K562 (cell line): ENCODE measurements around the gene DYNC2I2. TPM values are rescaled to one million over a fixed set of nuclear protein-coding genes. Genes with fewer than 3 reads are reported as not detected.
A peak's percentile ranks its signal among the peaks of the same experiment; 100 is the strongest.

Experiments used
- BACH1 ChIP-seq: fragments of 200-800 bp; sonication (Bioruptor generic); IDR thresholded peaks from 2 replicates; pipeline ENCODE4 v1.6.1; 2016; ENCODE audit warnings: missing genetic modification characterization, missing compliant biosample characterization
- GABPB2 ChIP-seq: fragments of 250-450 bp; sonication (Bioruptor Pico); conservative IDR thresholded peaks from 2 replicates; pipeline ENCODE4 v1.5.1; 2021; ENCODE audit warnings: mild to moderate bottlenecking
- ILK ChIP-seq: fragments of 450-650 bp; IDR thresholded peaks from 2 replicates; pipeline ENCODE4 v1.6.1; 2016; ENCODE audit warnings: missing genetic modification characterization, low read depth, mild to moderate bottlenecking, missing compliant biosample characterization, moderate library complexity, borderline replicate concordance
- PML ChIP-seq: IDR thresholded peaks from 2 replicates; pipeline ENCODE4 v1.6.1; 2012; ENCODE audit warnings: low read length, inconsistent platforms
- POLR3A ChIP-seq: IDR thresholded peaks from 2 replicates; pipeline ENCODE4 v1.6.1; 2011; ENCODE audit warnings: borderline replicate concordance, mild to moderate bottlenecking, moderate library complexity; ENCODE audit not compliant: insufficient read length, insufficient read depth; ENCODE audit errors: extremely low read depth
- SP1 ChIP-seq: sonication (generic); formaldehyde crosslinking; IDR thresholded peaks from 2 replicates; pipeline ENCODE4 v1.8.1; 2022; ENCODE audit warnings: mild to moderate bottlenecking, missing genetic modification reagents
- TRIM28 ChIP-seq: fragments of 450-650 bp; IDR thresholded peaks from 2 replicates; pipeline ENCODE4 v1.6.1; 2017
- XRCC4 ChIP-seq: IDR thresholded peaks from one replicate; pipeline ENCODE4 v1.6.1; 2011; ENCODE audit not compliant: insufficient read depth, insufficient read length; ENCODE audit errors: extremely low read depth
- ZBED1 ChIP-seq: IDR thresholded peaks from 2 replicates; pipeline ENCODE4 v1.6.1; 2014
- ZNF699 ChIP-seq: fragments of 250-450 bp; sonication (Bioruptor Pico); IDR thresholded peaks from 2 replicates; pipeline ENCODE4 v1.8.0; 2021; ENCODE audit warnings: mild to moderate bottlenecking, moderate library complexity; ENCODE audit not compliant: insufficient replicate concordance
- polyA plus RNA-seq, 8 experiments: library from polyadenylated mRNA; depleted of rRNA in 4 of 8; stranded (reverse) in 5 of 8; unstranded in 3 of 8; fragments of >200 nt; fragmentation: Nextera tagmentation in 2 of 8; fragmentation: Illumina TruSeq in 1 of 8; extraction: Ambion mirVana in 2 of 8; extraction: Trizol in 1 of 8; gene quantifications; 2 replicates each; pipeline versions ENCODE4 v1.2.1 to v1.2.3, GENCODE V29; 2011 to 2014; ENCODE audit warnings: inconsistent platforms in 1 of 8, missing spikeins in 1 of 8
- total RNA-seq, 7 experiments: library from RNA; depleted of rRNA in 6 of 7; stranded (reverse); fragments of >200 nt in 6 of 7; fragmentation: Illumina TruSeq in 2 of 7; extraction: Trizol in 2 of 7; gene quantifications; 2 replicates each; pipeline versions ENCODE4 v1.2.1 to v1.2.3, GENCODE V29; 2011 to 2021; ENCODE audit warnings: low replicate concordance in 1 of 7
- TF ChIP-seq, protein P1 (sequence below): fragments of 150-350 bp; IDR thresholded peaks from 2 replicates; pipeline ENCODE4 v1.6.1; 2014; ENCODE audit warnings: low read depth, mild to moderate bottlenecking, low read length, borderline replicate concordance
- TF ChIP-seq, protein P2 (sequence below): sonication (generic); formaldehyde crosslinking; IDR thresholded peaks from 2 replicates; pipeline ENCODE4 v1.8.1; 2022; ENCODE audit warnings: missing genetic modification reagents
- TF ChIP-seq, protein P3 (sequence below): fragments of 450-650 bp; IDR thresholded peaks from 2 replicates; pipeline ENCODE4 v1.6.1; 2016; ENCODE audit warnings: missing biosample characterization, missing genetic modification characterization
- TF ChIP-seq, protein P4 (sequence below), 2 experiments: IDR thresholded peaks; 2 replicates each; pipeline ENCODE4 v1.6.1; 2012; ENCODE audit warnings: improper control_type of control experiment in 2 of 2, low read depth in 2 of 2, low read length in 2 of 2, borderline replicate concordance in 1 of 2
- TF ChIP-seq, protein P5 (sequence below): fragments of 450-650 bp; IDR thresholded peaks from 2 replicates; pipeline ENCODE4 v1.6.1; 2016

DYNC2I2 gene
- total and polyA plus RNA-seq, 9 of the 15 experiments (the other 6 are each of a cell fraction or from before 2014, with no cell fraction given) = 1.5 to 249 (median 70.0) TPM

DNA sequence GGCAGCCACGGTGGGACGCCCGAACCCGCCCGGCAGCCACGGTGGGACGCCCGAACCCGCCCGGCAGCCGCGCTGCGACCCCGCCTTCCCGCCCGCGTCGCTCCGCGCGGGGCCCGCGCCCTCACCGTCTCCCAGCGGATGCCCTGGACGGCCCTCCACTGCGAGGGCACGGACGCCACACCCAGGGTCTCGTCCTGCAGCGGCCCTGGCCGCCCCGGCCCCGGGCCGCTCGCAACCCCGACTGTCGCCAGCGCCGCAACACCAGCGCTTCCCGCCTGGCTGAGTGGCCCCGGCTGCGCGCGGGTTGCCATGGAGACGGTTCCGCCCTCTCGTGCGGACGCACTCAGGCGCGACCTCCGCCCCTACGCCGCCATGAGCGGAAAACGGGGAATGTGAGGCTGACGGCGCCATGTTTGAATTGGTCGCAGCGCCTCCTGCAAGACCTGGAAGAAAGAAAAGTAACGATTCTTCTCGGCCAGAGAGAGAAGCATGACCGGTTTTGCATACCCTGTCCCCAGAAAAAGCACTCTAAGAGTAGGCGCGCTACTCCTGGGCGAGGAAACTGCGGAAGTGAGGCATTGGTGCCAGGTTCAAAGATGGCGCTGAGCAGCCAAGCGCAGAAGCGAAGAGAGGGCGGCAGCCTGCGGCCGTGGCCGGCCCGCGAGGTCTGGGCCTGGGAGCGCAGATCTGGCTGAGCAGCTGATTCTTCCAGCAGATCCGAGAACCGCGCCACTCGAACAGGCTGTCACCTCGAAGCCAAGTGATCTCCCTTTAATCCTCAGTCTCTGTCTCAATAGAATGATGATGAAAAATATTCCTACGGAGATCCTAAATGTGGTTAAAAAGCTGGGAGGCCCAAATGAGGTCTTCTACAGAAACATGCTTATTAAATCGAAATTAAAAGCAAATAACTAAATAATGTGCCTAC, at the start of gene DYNC2I2 (continued):
- no peak for TF ChIP-seq XRCC4
- TF ChIP-seq SP1 = peak; percentile 98
- no peak for TF ChIP-seq GABPB2 (CRISPR knock-in tag)
- TF ChIP-seq ZBED1 = peak; percentile 78
- TF ChIP-seq, protein P1, sequence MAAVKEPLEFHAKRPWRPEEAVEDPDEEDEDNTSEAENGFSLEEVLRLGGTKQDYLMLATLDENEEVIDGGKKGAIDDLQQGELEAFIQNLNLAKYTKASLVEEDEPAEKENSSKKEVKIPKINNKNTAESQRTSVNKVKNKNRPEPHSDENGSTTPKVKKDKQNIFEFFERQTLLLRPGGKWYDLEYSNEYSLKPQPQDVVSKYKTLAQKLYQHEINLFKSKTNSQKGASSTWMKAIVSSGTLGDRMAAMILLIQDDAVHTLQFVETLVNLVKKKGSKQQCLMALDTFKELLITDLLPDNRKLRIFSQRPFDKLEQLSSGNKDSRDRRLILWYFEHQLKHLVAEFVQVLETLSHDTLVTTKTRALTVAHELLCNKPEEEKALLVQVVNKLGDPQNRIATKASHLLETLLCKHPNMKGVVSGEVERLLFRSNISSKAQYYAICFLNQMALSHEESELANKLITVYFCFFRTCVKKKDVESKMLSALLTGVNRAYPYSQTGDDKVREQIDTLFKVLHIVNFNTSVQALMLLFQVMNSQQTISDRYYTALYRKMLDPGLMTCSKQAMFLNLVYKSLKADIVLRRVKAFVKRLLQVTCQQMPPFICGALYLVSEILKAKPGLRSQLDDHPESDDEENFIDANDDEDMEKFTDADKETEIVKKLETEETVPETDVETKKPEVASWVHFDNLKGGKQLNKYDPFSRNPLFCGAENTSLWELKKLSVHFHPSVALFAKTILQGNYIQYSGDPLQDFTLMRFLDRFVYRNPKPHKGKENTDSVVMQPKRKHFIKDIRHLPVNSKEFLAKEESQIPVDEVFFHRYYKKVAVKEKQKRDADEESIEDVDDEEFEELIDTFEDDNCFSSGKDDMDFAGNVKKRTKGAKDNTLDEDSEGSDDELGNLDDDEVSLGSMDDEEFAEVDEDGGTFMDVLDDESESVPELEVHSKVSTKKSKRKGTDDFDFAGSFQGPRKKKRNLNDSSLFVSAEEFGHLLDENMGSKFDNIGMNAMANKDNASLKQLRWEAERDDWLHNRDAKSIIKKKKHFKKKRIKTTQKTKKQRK = no peak
- TF ChIP-seq PML = peak; percentile 74
- TF ChIP-seq, protein P2, sequence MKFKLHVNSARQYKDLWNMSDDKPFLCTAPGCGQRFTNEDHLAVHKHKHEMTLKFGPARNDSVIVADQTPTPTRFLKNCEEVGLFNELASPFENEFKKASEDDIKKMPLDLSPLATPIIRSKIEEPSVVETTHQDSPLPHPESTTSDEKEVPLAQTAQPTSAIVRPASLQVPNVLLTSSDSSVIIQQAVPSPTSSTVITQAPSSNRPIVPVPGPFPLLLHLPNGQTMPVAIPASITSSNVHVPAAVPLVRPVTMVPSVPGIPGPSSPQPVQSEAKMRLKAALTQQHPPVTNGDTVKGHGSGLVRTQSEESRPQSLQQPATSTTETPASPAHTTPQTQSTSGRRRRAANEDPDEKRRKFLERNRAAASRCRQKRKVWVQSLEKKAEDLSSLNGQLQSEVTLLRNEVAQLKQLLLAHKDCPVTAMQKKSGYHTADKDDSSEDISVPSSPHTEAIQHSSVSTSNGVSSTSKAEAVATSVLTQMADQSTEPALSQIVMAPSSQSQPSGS (CRISPR knock-in tag) = no peak
- no peak; the same call in 1 of the 2 replicates for TF ChIP-seq TRIM28
- TF ChIP-seq ZNF699 (CRISPR knock-in tag) = no peak
- TF ChIP-seq, protein P3, sequence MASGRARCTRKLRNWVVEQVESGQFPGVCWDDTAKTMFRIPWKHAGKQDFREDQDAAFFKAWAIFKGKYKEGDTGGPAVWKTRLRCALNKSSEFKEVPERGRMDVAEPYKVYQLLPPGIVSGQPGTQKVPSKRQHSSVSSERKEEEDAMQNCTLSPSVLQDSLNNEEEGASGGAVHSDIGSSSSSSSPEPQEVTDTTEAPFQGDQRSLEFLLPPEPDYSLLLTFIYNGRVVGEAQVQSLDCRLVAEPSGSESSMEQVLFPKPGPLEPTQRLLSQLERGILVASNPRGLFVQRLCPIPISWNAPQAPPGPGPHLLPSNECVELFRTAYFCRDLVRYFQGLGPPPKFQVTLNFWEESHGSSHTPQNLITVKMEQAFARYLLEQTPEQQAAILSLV (tag) = no peak
- TF ChIP-seq POLR3A = no peak
- TF ChIP-seq, protein P4, sequence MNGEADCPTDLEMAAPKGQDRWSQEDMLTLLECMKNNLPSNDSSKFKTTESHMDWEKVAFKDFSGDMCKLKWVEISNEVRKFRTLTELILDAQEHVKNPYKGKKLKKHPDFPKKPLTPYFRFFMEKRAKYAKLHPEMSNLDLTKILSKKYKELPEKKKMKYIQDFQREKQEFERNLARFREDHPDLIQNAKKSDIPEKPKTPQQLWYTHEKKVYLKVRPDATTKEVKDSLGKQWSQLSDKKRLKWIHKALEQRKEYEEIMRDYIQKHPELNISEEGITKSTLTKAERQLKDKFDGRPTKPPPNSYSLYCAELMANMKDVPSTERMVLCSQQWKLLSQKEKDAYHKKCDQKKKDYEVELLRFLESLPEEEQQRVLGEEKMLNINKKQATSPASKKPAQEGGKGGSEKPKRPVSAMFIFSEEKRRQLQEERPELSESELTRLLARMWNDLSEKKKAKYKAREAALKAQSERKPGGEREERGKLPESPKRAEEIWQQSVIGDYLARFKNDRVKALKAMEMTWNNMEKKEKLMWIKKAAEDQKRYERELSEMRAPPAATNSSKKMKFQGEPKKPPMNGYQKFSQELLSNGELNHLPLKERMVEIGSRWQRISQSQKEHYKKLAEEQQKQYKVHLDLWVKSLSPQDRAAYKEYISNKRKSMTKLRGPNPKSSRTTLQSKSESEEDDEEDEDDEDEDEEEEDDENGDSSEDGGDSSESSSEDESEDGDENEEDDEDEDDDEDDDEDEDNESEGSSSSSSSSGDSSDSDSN (IDR thresholded peaks at IDR 0.05; ENCODE audit: borderline replicate concordance in 1 of 2, low read depth in 2 of 2, low read length in 2 of 2) = peak; percentile 91 to 98; a peak in 3 of 4 replicates
- TF ChIP-seq, protein P5, sequence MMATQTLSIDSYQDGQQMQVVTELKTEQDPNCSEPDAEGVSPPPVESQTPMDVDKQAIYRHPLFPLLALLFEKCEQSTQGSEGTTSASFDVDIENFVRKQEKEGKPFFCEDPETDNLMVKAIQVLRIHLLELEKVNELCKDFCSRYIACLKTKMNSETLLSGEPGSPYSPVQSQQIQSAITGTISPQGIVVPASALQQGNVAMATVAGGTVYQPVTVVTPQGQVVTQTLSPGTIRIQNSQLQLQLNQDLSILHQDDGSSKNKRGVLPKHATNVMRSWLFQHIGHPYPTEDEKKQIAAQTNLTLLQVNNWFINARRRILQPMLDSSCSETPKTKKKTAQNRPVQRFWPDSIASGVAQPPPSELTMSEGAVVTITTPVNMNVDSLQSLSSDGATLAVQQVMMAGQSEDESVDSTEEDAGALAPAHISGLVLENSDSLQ = peak; percentile 52
- TF ChIP-seq ILK = no peak
- TF ChIP-seq BACH1 (tag) = peak; percentile 96; the same call in 1 of the 2 replicates
